ENCODE results near the gene SH3GL1. TPM values are rescaled to one million over a fixed set of nuclear protein-coding genes. Genes with fewer than 3 reads are reported as not detected.

SH3GL1 gene
- total and polyA plus RNA-seq, 9 of the 15 experiments (the other 6 are each of a cell fraction or from before 2014, with no cell fraction given), result 1.7 to 75.3 (median 25.7) TPM

GRCh38 chr19:4326837-4327251 is 73.5 kb downstream of the SH3GL1 start (continued):
- TF ChIP-seq, protein P1, sequence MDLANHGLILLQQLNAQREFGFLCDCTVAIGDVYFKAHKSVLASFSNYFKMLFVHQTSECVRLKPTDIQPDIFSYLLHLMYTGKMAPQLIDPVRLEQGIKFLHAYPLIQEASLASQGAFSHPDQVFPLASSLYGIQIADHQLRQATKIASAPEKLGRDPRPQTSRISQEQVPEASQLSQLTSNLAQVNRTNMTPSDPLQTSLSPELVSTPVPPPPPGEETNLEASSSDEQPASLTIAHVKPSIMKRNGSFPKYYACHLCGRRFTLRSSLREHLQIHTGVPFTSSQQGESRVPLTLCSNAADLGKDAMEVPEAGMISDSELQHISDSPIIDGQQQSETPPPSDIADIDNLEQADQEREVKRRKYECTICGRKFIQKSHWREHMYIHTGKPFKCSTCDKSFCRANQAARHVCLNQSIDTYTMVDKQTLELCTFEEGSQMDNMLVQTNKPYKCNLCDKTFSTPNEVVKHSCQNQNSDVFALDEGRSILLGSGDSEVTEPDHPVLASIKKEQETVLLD (IDR thresholded peaks at IDR 0.05), result peak; percentile 37; the same call in 1 of the 2 replicates
- TF ChIP-seq MAFF (IDR thresholded peaks at IDR 0.05; ENCODE audit: low read length), result no peak
- peak; percentile 90 for TF ChIP-seq KDM2B (CRISPR knock-in tag; IDR thresholded peaks at IDR 0.05)
- no peak for TF ChIP-seq POLR2H (tag; IDR thresholded peaks at IDR 0.05; ENCODE audit: low read depth)
- TF ChIP-seq ZZZ3 (IDR thresholded peaks at IDR 0.05), result no peak
- peak; percentile 13 for TF ChIP-seq HNRNPLL (IDR thresholded peaks at IDR 0.05; ENCODE audit: low read depth, low read length, poor library complexity, severe bottlenecking)
- TF ChIP-seq CEBPZ (IDR thresholded peaks at IDR 0.05; ENCODE audit: borderline replicate concordance, low read depth, low read length), result no peak
- TF ChIP-seq ZNF445 (CRISPR knock-in tag; IDR thresholded peaks at IDR 0.05; ENCODE audit: low read depth), result no peak
- TF ChIP-seq BCOR (IDR thresholded peaks at IDR 0.05), result 0 out of 2 replicates have a peak, but pooled peaks have one; percentile 57
- 0 out of 2 replicates have a peak, but pooled peaks have one; percentile 42 for TF ChIP-seq HLTF (IDR thresholded peaks at IDR 0.05)
- no peak for TF ChIP-seq HMG20A (CRISPR knock-in tag; conservative IDR thresholded peaks at IDR 0.05)
- no peak for TF ChIP-seq UBTF (IDR thresholded peaks at IDR 0.05; ENCODE audit: borderline replicate concordance in 1 of 2, low read depth in 2 of 2, low read length in 2 of 2)
- TF ChIP-seq SMAD2 (IDR thresholded peaks at IDR 0.05; ENCODE audit: low read depth, low read length), result no peak
- no peak for TF ChIP-seq KHSRP (IDR thresholded peaks at IDR 0.05)
- no peak for TF ChIP-seq PHF8 (IDR thresholded peaks at IDR 0.05; ENCODE audit: borderline replicate concordance, low read length)
- TF ChIP-seq SP1 (CRISPR knock-in tag; IDR thresholded peaks at IDR 0.05), result peak; percentile 55; the same call in 1 of the 2 replicates
- TF ChIP-seq EP300 (IDR thresholded peaks at IDR 0.05; ENCODE audit: low read length), result no peak
- peak; percentile 81 for TF ChIP-seq CREM (IDR thresholded peaks at IDR 0.05; ENCODE audit: low read depth)
- no peak for TF ChIP-seq TFAM (CRISPR knock-in tag; conservative IDR thresholded peaks at IDR 0.05)
- no peak for TF ChIP-seq THRAP3 (IDR thresholded peaks at IDR 0.05; ENCODE audit: borderline replicate concordance)
- no peak for TF ChIP-seq GATAD2B (IDR thresholded peaks at IDR 0.05; ENCODE audit: borderline replicate concordance)
- TF ChIP-seq MTF1 (CRISPR knock-in tag; IDR thresholded peaks at IDR 0.05; ENCODE audit: borderline replicate concordance), result no peak
- TF ChIP-seq SOX6 (IDR thresholded peaks at IDR 0.05), result no peak
- no peak; the same call in 1 of the 2 replicates for TF ChIP-seq KAT7 (CRISPR knock-in tag; IDR thresholded peaks at IDR 0.05; ENCODE audit: borderline replicate concordance)
- TF ChIP-seq CBFB (CRISPR knock-in tag; IDR thresholded peaks at IDR 0.05), result no peak

All from K562 (cell line).